ENCODE results near the gene RBBP8NL. TPM values are rescaled to one million over a fixed set of nuclear protein-coding genes. Genes with fewer than 3 reads are reported as not detected.
A peak's percentile ranks its signal among the peaks of the same experiment; 100 is the strongest.

The RBBP8NL gene
- total and polyA plus RNA-seq, 9 of the 15 experiments (the other 6 are each of a cell fraction or from before 2014, with no cell fraction given): not detected

- Histone ChIP-seq H3K9me3 (replicated peaks; ENCODE audit: control insufficient read depth, insufficient read depth, low read depth, low read length) (no peaks in the 10 kb centered on the region), H3K36me3 (ENCODE audit: control insufficient read depth, insufficient read depth, low read length) (no peaks in the 10 kb centered on the region), H3K4me2 (ENCODE audit: insufficient read depth, low read length) (no peak overlapping the region), H3K4me1 (replicated peaks in 1 of 2; ENCODE audit: control insufficient read depth in 2 of 2, insufficient read depth in 2 of 2, low read length in 2 of 2) (peaks cover 14 to 68% of the 10 kb centered on the region in 2 experiments), H3K9ac (ENCODE audit: insufficient read depth in 1 of 2, low read depth in 2 of 2, low read length in 2 of 2) (peak overlapping the region in 1 of 2 experiments; percentile 68; a peak in 2 of 4 replicates), H3K9me1 (ENCODE audit: control insufficient read depth, insufficient read depth, low read length) (no peaks in the 10 kb centered on the region), H3K27ac (ENCODE audit: extremely low read depth, low read depth, low read length) (no peak overlapping the region), H3K27me3 (ENCODE audit: control insufficient read depth in 2 of 2, insufficient read depth in 2 of 2, low read length in 2 of 2) (peaks cover 5 to 47% of the 10 kb centered on the region in 2 experiments; a peak in 4 of 5 replicates), H3K79me2 (ENCODE audit: control insufficient read depth, insufficient read depth, low read length) (no peaks in the 10 kb centered on the region), H3K4me3 (no peak overlapping the region), H4K20me1 (replicated peaks; ENCODE audit: control insufficient read depth, insufficient read depth, low read length) (no peaks in the 10 kb centered on the region; the same call in 1 of the 2 replicates), H2AFZ (ENCODE audit: low read depth, low read length) (peak overlapping the region; percentile 30; the same call in 1 of the 2 replicates)
- in situ Hi-C loops (cut with MboI): no loop called here
- DNase-seq (ENCODE audit: extremely low read depth in 1 of 4, low spot score in 3 of 4) (peak; percentile 66 to 93 (median 88)), FAIRE-seq (no peak), ATAC-seq (peak; percentile 87)
- POLR2A ChIA-PET: interaction anchor here (0.7 to 2.0 kb wide), 2 partner anchors 12 to 17 kb away, joined by 4 to 5 read pairs; no protein-coding TSS in a partner anchor
- intact Hi-C loops (cut with micrococcal nuclease): no loop called here
- CTCF ChIA-PET (ENCODE audit: low intra/inter-chr PET ratio): interaction anchor here (0.5 kb wide), 1 partner anchor 122 kb away, joined by 3 read pairs; no protein-coding TSS in a partner anchor
- WGBS (ENCODE audit: insufficient coverage, low coverage, missing lambda C conversion rate): 18% methylated on average over 35 of the region's 41 CpGs
- BruUV-seq (replicated peaks): no TSS peak
- peak; percentile 47 for TF ChIP-seq MEIS2 (IDR thresholded peaks at IDR 0.05; ENCODE audit: partially characterized antibody)
- TF ChIP-seq TBL1XR1 (IDR thresholded peaks at IDR 0.05; ENCODE audit: low read length in 2 of 2): peak in 1 of 2 experiments; percentile 16; a peak in 1 of 4 replicates
- 0 out of 2 replicates have a peak, but pooled peaks have one; percentile 21 for TF ChIP-seq MBD2 (IDR thresholded peaks at IDR 0.05; ENCODE audit: borderline replicate concordance, low read depth)
- TF ChIP-seq ZNF584 (CRISPR knock-in tag; IDR thresholded peaks at IDR 0.05; ENCODE audit: low read depth): no peak
- peak; percentile 67; the same call in 1 of the 2 replicates for TF ChIP-seq ZNF740 (CRISPR knock-in tag; IDR thresholded peaks at IDR 0.05)
- TF ChIP-seq ZNF740 (tag; IDR thresholded peaks at IDR 0.05): 0 out of 4 replicates have a peak, but pooled peaks of 1 of the 2 experiments have one; percentile 35
- 0 out of 2 replicates have a peak, but pooled peaks have one; percentile 31 for TF ChIP-seq ESRRA (IDR thresholded peaks at IDR 0.05; ENCODE audit: borderline replicate concordance, low read depth)
- no peak for TF ChIP-seq IFI16 (CRISPR knock-in tag; IDR thresholded peaks at IDR 0.05)
- peak; percentile 80 for TF ChIP-seq CXXC5 (CRISPR knock-in tag; IDR thresholded peaks at IDR 0.05)
- no peak for TF ChIP-seq DNMT1 (IDR thresholded peaks at IDR 0.05)
- TF ChIP-seq ARHGAP35 (IDR thresholded peaks at IDR 0.05; ENCODE audit: partially characterized antibody): no peak
- no peak for TF ChIP-seq PBX2 (CRISPR knock-in tag; IDR thresholded peaks at IDR 0.05; ENCODE audit: low read depth)
- TF ChIP-seq PBX2 (tag; conservative IDR thresholded peaks at IDR 0.05; ENCODE audit: low read depth): 0 out of 2 replicates have a peak, but pooled peaks have one; percentile 30
- peak; percentile 74 for TF ChIP-seq CCNT2 (IDR thresholded peaks at IDR 0.05; ENCODE audit: borderline replicate concordance, extremely low read depth, insufficient read length, low read depth, low read length)
- TF ChIP-seq FOXA3 (CRISPR knock-in tag; conservative IDR thresholded peaks at IDR 0.05 in 1 of 2, IDR thresholded peaks at IDR 0.05 in 1 of 2): 0 out of 4 replicates have a peak, but pooled peaks of 1 of the 2 experiments have one; percentile 17
Measured at GRCh38 chr20:62458275-62459251, 31.2 kb upstream of the RBBP8NL start.

Data from K562 (cell line).